ENCODE data around the gene MRPL24.

GRCh38 chr1:156740237-156740740 is 599 bp downstream of the MRPL24 start:
- TF ChIP-seq MXI1 (IDR thresholded peaks at IDR 0.05; ENCODE audit: borderline replicate concordance, low read depth, low read length) (no peak), RAD21 (IDR thresholded peaks at IDR 0.05; ENCODE audit: low read length) (no peak), POLR2A (IDR thresholded peaks at IDR 0.05; ENCODE audit: low read depth, low read length) (no peak), CTCF (conservative IDR thresholded peaks at IDR 0.05; ENCODE audit: low read depth, low read length) (no peak), FOS (IDR thresholded peaks at IDR 0.05; ENCODE audit: low read depth, low read length) (no peak), ELK1 (IDR thresholded peaks at IDR 0.05; ENCODE audit: borderline replicate concordance, low read depth, low read length) (no peak), CHD1 (IDR thresholded peaks at IDR 0.05; ENCODE audit: low read depth, low read length) (no peak), SMC3 (IDR thresholded peaks at IDR 0.05; ENCODE audit: low read depth, low read length) (no peak)

All from IMR-90 (cell line).